Limb (tissue), 2 donors: ENCODE data around the gene APC2.
"Not testable (repeated sequence)": the region's sequence is repeated elsewhere in the genome, so short reads cannot be mapped to it uniquely, and the experiment has no call there.

ENCODE experiments used
- DNase-seq, 2 donors: peaks; one replicate each; pipeline ENCODE4 v3.0.0-alpha.2; 2016; ENCODE audit errors: extremely low spot score in 2 of 2

APC2 gene

GRCh38 chr19:1466461-1467214 is 16.7 kb downstream of the APC2 start:
- DNase-seq, result peak in 1 of 2 donors; percentile 40

GRCh38 chr19:1467215-1467489 is 17.2 kb downstream of the APC2 start:
- DNase-seq, result peak in 1 of 2 donors; percentile 44

- DNase-seq, result peak in 1 of 2 donors; percentile 42
Observed at GRCh38 chr19:1467490-1468273, 17.8 kb downstream of the APC2 start.

GRCh38 chr19:1468274-1468820 is 18.4 kb downstream of the APC2 start:
- no peak for DNase-seq

GRCh38 chr19:1468821-1469254 is 18.9 kb downstream of the APC2 start:
- DNase-seq, result no peak

GRCh38 chr19:1469255-1470054 is 19.5 kb downstream of the APC2 start:
- no peak for DNase-seq

- no peak for DNase-seq
Observed at GRCh38 chr19:1470055-1470304, 20.1 kb downstream of the APC2 start.

- peak in 1 of 2 donors; percentile 54 for DNase-seq
Observed at GRCh38 chr19:1470305-1471009, 20.5 kb downstream of the APC2 start.

GRCh38 chr19:1471010-1471514 is 21.1 kb downstream of the APC2 start:
- DNase-seq, result no peak

GRCh38 chr19:1471515-1472160 is 21.7 kb downstream of the APC2 start:
- no peak for DNase-seq

GRCh38 chr19:1472231-1473084 is 22.5 kb downstream of the APC2 start:
- DNase-seq, result no peak

GRCh38 chr19:1473085-1473851 is 23.3 kb downstream of the APC2 start:
- no peak for DNase-seq

GRCh38 chr19:1474011-1474764 is 24.3 kb downstream of the APC2 start:
- DNase-seq, result no peak

GRCh38 chr19:1474765-1475351 is 24.9 kb downstream of the APC2 start:
- DNase-seq, result no peak

GRCh38 chr19:1475751-1476437 is 26.0 kb downstream of the APC2 start:
- no peak for DNase-seq

GRCh38 chr19:1477056-1477455 is 27.1 kb downstream of the APC2 start:
- DNase-seq, result not testable (repeated sequence)
